Thyroid gland (tissue), 4 donors: ENCODE data around the gene CLEC3B. TPM values are rescaled to one million over a fixed set of nuclear protein-coding genes. Genes with fewer than 3 reads are reported as not detected.
A peak's percentile ranks its signal among the peaks of the same experiment; 100 is the strongest.

Source experiments
- DNase-seq, 2 donors: peaks; one replicate each; pipeline ENCODE4 v3.0.0-alpha.2; 2019
- H3K27ac ChIP-seq, 3 donors: fragments of 200-600 bp; sonication (generic); 1 replicate in 2 of 3; 2 replicates in 1 of 3; pipeline ENCODE4 v1.5.1; 2016 to 2019; ENCODE audit warnings: mild to moderate bottlenecking in 1 of 3, moderate library complexity in 1 of 3
- H3K27me3 ChIP-seq: fragments of 200-600 bp; sonication (generic); one replicate; pipeline ENCODE4 v1.5.1; 2019
- H3K36me3 ChIP-seq, 2 donors: fragments of 200-600 bp; sonication (generic); one replicate each; pipeline ENCODE4 v1.5.1; 2016 to 2019
- H3K4me1 ChIP-seq, 2 donors: fragments of 200-600 bp; sonication (generic); one replicate each; pipeline ENCODE4 v1.5.1; 2017 to 2019
- H3K4me3 ChIP-seq, 3 donors: fragments of 200-600 bp; sonication (generic); replicated peaks in 1 of 3; 1 replicate in 2 of 3; 2 replicates in 1 of 3; pipeline ENCODE4 v1.5.1; 2016; ENCODE audit warnings: mild to moderate bottlenecking in 1 of 3
- H3K9me3 ChIP-seq: fragments of 200-600 bp; sonication (generic); one replicate; pipeline ENCODE4 v1.5.1; 2017
- POLR2A ChIP-seq, 2 donors: fragments of 450-650 bp; IDR thresholded peaks; one replicate each; pipeline ENCODE4 v1.6.1; 2017; ENCODE audit warnings: antibody characterized with exemption in 2 of 2, mild to moderate bottlenecking in 2 of 2, moderate library complexity in 1 of 2
- WGBS, 2 donors: methylation state at CpG; one replicate each; pipeline ENCODE4 v1.1.5; 2017; 5-methylcytosine and 5-hydroxymethylcytosine counted together
- intact Hi-C: fragments of 100-400 bp; cut with DNase I; formaldehyde crosslinking; loops from one replicate; pipeline ENCODE4 v1.15.1; 2023
- total RNA-seq, 4 donors: library from RNA; depleted of rRNA; stranded (reverse); fragments of >200 nt; gene quantifications; one replicate each; pipeline ENCODE4 v1.2.3, GENCODE V29; 2016
- TF ChIP-seq, protein P1 (sequence below), 6 experiments: fragments of 200-600 bp in 3 of 6; fragments of 450-650 bp in 3 of 6; sonication (generic) in 3 of 6; IDR thresholded peaks; one replicate each; pipeline ENCODE4 v1.5.1; 2016 to 2019; ENCODE audit warnings: antibody characterized with exemption in 6 of 6, mild to moderate bottlenecking in 2 of 6, inconsistent platforms in 1 of 6, moderate library complexity in 1 of 6

The CLEC3B gene
- total RNA-seq, 4 donors from 2014 or later, result 28.2 to 78.4 (median 32.5) TPM

DNA sequence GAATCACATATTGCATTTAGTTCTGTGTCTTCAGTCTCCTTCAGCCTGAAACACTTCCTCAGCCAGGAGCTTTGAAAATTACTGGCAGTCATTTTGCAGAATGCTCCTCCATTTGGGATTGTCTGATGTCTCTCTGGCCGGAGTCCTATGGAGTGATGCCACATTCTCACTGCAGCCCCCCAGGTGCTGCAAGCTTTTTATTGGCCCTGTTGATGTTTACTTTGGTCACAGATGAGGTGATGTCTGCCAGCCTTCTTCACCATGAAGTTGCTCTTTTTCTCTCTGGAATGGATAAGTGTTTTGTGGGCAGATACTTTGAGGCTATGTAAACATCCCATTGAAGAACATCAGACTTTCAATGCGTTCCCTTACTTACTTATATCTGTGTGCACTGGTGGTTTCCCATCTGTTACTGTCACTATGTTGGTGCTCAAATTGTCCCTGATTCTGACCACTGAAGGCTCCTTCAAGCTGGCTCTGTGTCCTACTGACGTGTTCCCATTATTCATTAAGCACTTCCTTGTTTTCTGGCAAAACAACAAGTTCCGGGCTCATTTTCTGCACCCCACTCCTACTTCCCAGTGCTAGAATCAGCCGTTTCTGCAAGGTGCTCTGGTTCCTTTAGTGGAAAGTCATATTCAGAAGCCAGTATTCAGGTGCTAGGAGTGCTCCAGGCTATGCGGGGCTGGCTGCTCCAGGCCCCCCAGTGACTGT lies 1.4 kb upstream of the CLEC3B start:
- intact Hi-C loops, result no loop called here
- whole genome bisulfite sequencing, 2 donors, result 46 to 49% methylated on average over 6 of the region's 6 CpGs
- H3K27ac ChIP-seq, result peak overlapping the region in 2 of 3 donors; percentile 5 to 42
- H3K4me3 ChIP-seq, result no peak overlapping the region
- TF ChIP-seq POLR2A (IDR thresholded peaks at IDR 0.05), result no peak
- TF ChIP-seq, protein P1, sequence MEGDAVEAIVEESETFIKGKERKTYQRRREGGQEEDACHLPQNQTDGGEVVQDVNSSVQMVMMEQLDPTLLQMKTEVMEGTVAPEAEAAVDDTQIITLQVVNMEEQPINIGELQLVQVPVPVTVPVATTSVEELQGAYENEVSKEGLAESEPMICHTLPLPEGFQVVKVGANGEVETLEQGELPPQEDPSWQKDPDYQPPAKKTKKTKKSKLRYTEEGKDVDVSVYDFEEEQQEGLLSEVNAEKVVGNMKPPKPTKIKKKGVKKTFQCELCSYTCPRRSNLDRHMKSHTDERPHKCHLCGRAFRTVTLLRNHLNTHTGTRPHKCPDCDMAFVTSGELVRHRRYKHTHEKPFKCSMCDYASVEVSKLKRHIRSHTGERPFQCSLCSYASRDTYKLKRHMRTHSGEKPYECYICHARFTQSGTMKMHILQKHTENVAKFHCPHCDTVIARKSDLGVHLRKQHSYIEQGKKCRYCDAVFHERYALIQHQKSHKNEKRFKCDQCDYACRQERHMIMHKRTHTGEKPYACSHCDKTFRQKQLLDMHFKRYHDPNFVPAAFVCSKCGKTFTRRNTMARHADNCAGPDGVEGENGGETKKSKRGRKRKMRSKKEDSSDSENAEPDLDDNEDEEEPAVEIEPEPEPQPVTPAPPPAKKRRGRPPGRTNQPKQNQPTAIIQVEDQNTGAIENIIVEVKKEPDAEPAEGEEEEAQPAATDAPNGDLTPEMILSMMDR (IDR thresholded peaks at IDR 0.05), result no peak
- H3K36me3 ChIP-seq, result no peaks in the 10 kb centered on the region
- no peak for DNase-seq
- H3K4me1 ChIP-seq, result peaks cover 6 to 34% of the 10 kb centered on the region in 2 donors
- H3K27me3 ChIP-seq, result no peaks in the 10 kb centered on the region
- no peaks in the 10 kb centered on the region for H3K9me3 ChIP-seq

DNA sequence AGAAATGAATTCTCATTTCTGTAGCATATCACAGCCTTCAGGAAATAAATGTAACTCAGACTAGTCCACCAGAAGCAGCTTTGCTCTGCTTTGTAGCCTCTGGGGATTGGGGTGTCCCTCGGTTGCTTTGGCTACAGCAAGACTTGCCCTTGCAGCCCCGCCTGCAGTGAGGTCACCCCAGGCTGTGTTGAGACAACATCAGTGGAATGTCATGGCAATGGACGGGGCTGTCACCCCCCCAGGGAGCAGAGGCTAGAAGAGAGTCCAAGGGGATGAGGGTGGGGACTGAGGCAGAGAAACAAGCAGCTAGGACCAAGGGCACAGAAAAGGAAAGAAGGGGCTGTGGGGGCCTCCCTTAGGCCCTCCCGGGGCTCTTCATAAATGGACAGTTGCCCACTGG lies 854 bp downstream of the CLEC3B start:
- TF ChIP-seq, protein P1 (IDR thresholded peaks at IDR 0.05), result no peak
- TF ChIP-seq POLR2A (IDR thresholded peaks at IDR 0.05), result no peak
- H3K27ac ChIP-seq, result peak overlapping the region; percentile 12 to 56 (median 45)
- WGBS, 2 donors, result 38 to 44% methylated on average over 4 of the region's 4 CpGs
- H3K4me3 ChIP-seq, result no peak overlapping the region
- intact Hi-C loops, result no loop called here
- peaks cover 3 to 25% of the 10 kb centered on the region in 2 donors for H3K4me1 ChIP-seq
- peak; percentile 20 to 23 for DNase-seq
- no peaks in the 10 kb centered on the region for H3K9me3 ChIP-seq
- no peaks in the 10 kb centered on the region for H3K36me3 ChIP-seq
- H3K27me3 ChIP-seq, result no peaks in the 10 kb centered on the region

DNA sequence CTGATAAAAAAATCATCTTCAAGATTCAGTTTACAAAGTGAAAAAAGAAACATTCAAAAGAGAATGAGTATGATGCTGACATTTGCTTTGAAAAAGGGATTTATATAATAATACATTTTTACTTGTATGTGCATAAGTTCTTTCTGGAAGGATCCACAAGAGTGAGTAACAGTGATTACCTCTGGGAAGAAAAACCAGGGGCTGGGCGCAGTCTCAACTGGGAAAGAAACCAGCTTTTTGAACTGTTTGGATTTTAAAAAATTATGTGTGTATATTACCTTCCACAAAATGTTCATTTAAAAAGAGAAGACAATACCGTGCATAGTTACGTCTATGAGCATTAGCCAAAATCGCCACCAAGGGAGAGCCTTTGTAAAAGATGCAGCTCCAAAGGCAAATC lies 1.3 kb downstream of the CLEC3B start:
- WGBS, 2 donors, result 76 to 80% methylated on average over 4 of the region's 4 CpGs
- Histone ChIP-seq H3K9me3 (no peaks in the 10 kb centered on the region), H3K36me3 (no peaks in the 10 kb centered on the region), H3K4me3 (no peak overlapping the region), H3K27ac (peak overlapping the region in 1 of 3 donors; percentile 56), H3K4me1 (peaks cover 3 to 25% of the 10 kb centered on the region in 2 donors), H3K27me3 (no peaks in the 10 kb centered on the region)
- TF ChIP-seq POLR2A (IDR thresholded peaks at IDR 0.05), result no peak
- TF ChIP-seq, protein P1 (IDR thresholded peaks at IDR 0.05), result no peak
- no peak for DNase-seq
- intact Hi-C loops, result no loop called here

DNA sequence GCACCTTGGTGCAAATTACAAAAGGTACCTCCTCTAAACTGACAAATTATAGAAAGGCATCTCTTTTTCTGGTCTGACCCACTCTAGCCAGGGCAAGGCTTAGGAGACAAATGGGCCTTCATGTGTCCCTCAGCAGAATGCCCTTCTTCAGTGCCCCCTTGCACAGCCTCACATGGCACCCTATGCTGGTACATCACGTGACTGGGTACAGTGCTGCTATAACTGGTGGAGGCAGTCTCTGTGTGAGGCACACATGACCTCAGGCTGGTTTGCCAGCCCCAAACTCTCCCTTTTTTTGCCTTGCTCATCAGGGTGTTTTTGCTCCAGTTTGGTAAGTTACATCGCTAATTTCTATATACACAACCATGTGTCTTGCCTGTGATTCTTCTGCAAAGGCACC lies 3.1 kb downstream of the CLEC3B start:
- intact Hi-C loops, result no loop called here
- no peaks in the 10 kb centered on the region for H3K27me3 ChIP-seq
- no peak overlapping the region for H3K27ac ChIP-seq
- DNase-seq, result no peak
- H3K4me1 ChIP-seq, result peaks cover 3 to 26% of the 10 kb centered on the region in 2 donors
- no peak overlapping the region for H3K4me3 ChIP-seq
- TF ChIP-seq, protein P1 (IDR thresholded peaks at IDR 0.05), result no peak
- TF ChIP-seq POLR2A (IDR thresholded peaks at IDR 0.05), result no peak
- H3K36me3 ChIP-seq, result no peaks in the 10 kb centered on the region
- H3K9me3 ChIP-seq, result no peaks in the 10 kb centered on the region
- 83 to 94% methylated on average over 2 of the region's 2 CpGs for WGBS, 2 donors

DNA sequence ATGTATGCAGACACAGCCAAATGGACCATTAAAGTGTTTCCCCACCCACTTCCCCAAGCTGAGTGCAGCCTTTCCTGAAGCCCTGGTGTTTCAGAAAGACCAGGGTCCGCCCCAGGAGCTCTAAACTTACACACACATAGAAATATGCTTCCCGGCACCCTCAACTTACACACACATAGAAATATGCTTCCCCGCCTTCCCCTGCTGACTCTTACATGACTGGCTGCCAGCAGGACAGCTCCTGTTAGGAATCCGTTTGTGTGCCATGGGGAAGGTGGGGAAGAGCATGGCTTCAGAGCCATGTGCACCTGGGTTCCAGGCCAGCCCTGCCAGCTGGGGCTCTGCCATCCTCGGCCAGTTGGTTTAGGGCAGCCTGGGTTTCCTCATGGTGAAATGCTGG lies 3.6 kb downstream of the CLEC3B start:
- DNase-seq, result no peak
- no peak for TF ChIP-seq POLR2A (IDR thresholded peaks at IDR 0.05)
- TF ChIP-seq, protein P1 (IDR thresholded peaks at IDR 0.05), result no peak
- no peaks in the 10 kb centered on the region for H3K9me3 ChIP-seq
- H3K27me3 ChIP-seq, result no peaks in the 10 kb centered on the region
- 67 to 70% methylated on average over 5 of the region's 5 CpGs for WGBS, 2 donors
- no peaks in the 10 kb centered on the region for H3K36me3 ChIP-seq
- intact Hi-C loops, result loop anchor here (10.0 kb wide), 1 partner anchor 465 kb away; no protein-coding TSS in a partner anchor
- no peak overlapping the region for H3K27ac ChIP-seq
- H3K4me1 ChIP-seq, result peaks cover 3 to 25% of the 10 kb centered on the region in 2 donors
- no peak overlapping the region for H3K4me3 ChIP-seq
